ENCODE results near the gene DCANP1.

DCANP1 gene

DNA sequence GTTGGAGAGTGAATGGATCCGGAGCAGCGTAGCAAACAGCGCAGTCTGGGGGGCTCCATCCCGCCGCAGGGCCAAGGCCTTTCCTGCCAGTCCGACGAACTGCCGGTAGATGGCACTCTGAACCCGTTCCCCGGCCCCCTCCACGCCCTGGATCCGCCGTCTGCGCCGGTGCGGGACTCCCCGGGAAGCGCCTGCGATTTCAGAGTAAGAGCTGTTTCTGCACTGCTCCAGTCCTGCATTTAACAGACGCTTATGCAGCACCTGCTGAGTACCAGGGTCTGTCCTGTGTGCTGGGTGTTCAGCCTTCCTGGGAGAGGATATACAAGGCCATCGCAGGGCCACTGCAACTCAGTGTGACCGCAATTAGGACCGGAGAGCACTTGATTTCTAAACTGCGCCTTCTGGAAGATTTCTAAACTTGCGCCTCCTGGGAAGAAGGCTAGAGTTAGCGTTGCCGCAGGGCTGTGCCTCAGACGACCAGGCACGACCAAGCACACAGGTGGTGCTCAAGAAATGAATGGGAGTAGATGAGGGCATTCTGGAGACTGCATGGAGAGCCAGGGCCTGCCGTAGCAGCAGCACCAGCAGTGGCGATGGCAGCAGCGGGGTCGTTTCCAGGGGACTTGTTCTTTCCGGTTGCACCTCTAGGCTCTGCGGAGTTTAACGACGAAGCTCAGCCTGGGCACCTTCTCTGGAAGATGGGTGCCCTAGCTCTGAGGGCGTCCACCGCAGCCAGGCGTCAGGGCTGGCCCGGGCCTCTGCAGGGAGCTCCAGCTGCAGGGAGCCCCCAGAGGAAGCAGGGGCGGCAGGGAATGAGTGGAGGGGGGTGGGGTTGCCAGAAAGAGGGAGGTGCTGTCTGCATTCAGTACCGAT lies 19.3 kb upstream of the DCANP1 start:
- Histone ChIP-seq H3K4me3 (ENCODE audit: low read depth, low read length) (peak overlapping the region; percentile 36; the same call in 1 of the 2 replicates), H3K27ac (ENCODE audit: low read depth, low read length) (no peak overlapping the region), H3K36me3 (ENCODE audit: insufficient read depth, low read length) (no peaks in the 10 kb centered on the region), H3K27me3 (ENCODE audit: insufficient read depth, low read length) (peaks cover 11% of the 10 kb centered on the region), H3K4me1 (ENCODE audit: control insufficient read depth, insufficient read depth, low read length, unreplicated experiment) (no peaks in the 10 kb centered on the region), H3K79me2 (ENCODE audit: control insufficient read depth, insufficient read depth, low read length, unreplicated experiment) (no peaks in the 10 kb centered on the region), H2AFZ (ENCODE audit: low read length, unreplicated experiment) (peak overlapping the region; percentile 81)

DNA sequence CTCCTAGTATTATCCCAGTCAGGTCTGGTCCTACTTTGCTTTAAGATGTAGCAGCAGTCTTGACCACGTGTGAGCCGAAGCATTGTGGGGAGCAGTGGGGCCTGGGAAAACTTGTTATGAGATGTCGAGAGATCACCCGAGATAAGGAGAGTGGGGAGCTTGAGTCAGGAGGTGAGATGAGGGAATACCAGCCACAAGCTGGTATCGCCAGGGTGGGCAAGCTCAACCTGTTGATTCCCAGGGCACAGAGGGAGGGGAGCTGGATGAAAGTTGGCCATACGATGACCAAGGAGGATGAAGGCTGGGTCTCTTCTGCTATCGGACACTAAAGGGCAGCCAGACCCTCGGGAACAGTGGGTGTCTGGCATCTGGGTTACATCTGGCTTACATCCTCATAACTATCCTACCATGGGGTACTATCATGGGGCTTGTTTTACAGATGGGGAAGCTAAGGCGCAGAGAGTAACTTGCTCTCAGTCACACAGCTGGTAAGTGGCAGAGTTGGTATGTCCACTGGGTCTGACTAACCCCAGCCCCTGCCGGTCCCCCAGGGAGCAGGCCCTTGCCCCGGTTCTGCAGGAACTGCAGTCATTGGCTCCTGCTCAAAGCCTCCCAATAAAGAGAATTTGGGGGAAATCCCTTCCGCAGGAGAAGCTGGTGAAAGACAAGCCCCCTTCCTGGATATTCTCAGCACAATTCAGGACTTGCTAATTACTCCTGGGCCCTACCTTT lies 18.4 kb upstream of the DCANP1 start:
- no peak overlapping the region for H3K27ac ChIP-seq (ENCODE audit: low read depth, low read length)
- H3K4me1 ChIP-seq (ENCODE audit: control insufficient read depth, insufficient read depth, low read length, unreplicated experiment): no peaks in the 10 kb centered on the region
- H2AFZ ChIP-seq (ENCODE audit: low read length, unreplicated experiment): no peak overlapping the region
- no peaks in the 10 kb centered on the region for H3K36me3 ChIP-seq (ENCODE audit: insufficient read depth, low read length)
- peaks cover 9% of the 10 kb centered on the region for H3K27me3 ChIP-seq (ENCODE audit: insufficient read depth, low read length)
- no peaks in the 10 kb centered on the region for H3K79me2 ChIP-seq (ENCODE audit: control insufficient read depth, insufficient read depth, low read length, unreplicated experiment)
- H3K4me3 ChIP-seq (ENCODE audit: low read depth, low read length): no peak overlapping the region

- no peak overlapping the region for H3K4me3 ChIP-seq (ENCODE audit: low read depth, low read length)
- H3K27ac ChIP-seq (ENCODE audit: low read depth, low read length): no peak overlapping the region
- peaks cover 25% of the 10 kb centered on the region for H3K4me1 ChIP-seq (ENCODE audit: control insufficient read depth, insufficient read depth, low read length, unreplicated experiment)
- no peaks in the 10 kb centered on the region for H3K79me2 ChIP-seq (ENCODE audit: control insufficient read depth, insufficient read depth, low read length, unreplicated experiment)
- peaks cover 7% of the 10 kb centered on the region; the same call in 1 of the 2 replicates for H3K27me3 ChIP-seq (ENCODE audit: insufficient read depth, low read length)
- H3K36me3 ChIP-seq (ENCODE audit: insufficient read depth, low read length): no peaks in the 10 kb centered on the region
- no peak overlapping the region for H2AFZ ChIP-seq (ENCODE audit: low read length, unreplicated experiment)
Observed at GRCh38 chr5:135462304-135462703, 15.2 kb upstream of the DCANP1 start.

DNA sequence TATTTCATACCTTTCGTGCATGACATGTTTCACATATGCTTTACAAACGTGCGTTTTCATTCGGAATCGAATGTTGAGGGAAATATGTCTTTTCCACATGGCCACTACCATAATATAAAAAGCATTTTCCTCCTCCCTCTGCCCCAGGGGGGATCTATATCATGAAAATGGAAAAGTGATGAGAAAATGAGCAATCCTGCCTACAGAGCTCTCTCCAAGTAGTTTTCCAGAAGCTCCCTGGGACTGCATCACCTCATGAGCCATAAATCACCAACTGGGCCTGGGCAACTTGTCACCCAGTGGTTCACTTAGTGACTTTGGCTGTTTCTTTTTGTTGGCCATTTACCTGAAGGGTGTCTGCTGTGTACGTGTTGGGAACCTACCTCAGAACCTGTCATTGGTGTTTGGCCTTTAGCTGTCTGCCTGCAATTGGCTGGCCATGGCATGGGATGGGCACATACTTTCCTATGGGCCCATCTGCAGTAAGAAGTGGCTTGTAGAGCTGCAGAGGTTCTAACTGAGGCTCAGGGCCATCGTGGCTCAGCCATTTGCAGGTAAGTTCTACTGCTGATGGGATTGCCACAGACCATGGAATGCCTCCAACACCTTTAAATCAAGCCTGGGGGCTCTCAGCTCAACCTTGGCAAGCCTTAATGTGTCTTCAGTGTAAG lies 14.5 kb upstream of the DCANP1 start:
- H3K36me3 ChIP-seq (ENCODE audit: insufficient read depth, low read length): no peaks in the 10 kb centered on the region
- H3K4me3 ChIP-seq (ENCODE audit: low read depth, low read length): no peak overlapping the region
- H3K4me1 ChIP-seq (ENCODE audit: control insufficient read depth, insufficient read depth, low read length, unreplicated experiment): peaks cover 27% of the 10 kb centered on the region
- H3K27ac ChIP-seq (ENCODE audit: low read depth, low read length): no peak overlapping the region
- H2AFZ ChIP-seq (ENCODE audit: low read length, unreplicated experiment): no peak overlapping the region
- H3K79me2 ChIP-seq (ENCODE audit: control insufficient read depth, insufficient read depth, low read length, unreplicated experiment): no peaks in the 10 kb centered on the region
- H3K27me3 ChIP-seq (ENCODE audit: insufficient read depth, low read length): peaks cover 7% of the 10 kb centered on the region; the same call in 1 of the 2 replicates

DNA sequence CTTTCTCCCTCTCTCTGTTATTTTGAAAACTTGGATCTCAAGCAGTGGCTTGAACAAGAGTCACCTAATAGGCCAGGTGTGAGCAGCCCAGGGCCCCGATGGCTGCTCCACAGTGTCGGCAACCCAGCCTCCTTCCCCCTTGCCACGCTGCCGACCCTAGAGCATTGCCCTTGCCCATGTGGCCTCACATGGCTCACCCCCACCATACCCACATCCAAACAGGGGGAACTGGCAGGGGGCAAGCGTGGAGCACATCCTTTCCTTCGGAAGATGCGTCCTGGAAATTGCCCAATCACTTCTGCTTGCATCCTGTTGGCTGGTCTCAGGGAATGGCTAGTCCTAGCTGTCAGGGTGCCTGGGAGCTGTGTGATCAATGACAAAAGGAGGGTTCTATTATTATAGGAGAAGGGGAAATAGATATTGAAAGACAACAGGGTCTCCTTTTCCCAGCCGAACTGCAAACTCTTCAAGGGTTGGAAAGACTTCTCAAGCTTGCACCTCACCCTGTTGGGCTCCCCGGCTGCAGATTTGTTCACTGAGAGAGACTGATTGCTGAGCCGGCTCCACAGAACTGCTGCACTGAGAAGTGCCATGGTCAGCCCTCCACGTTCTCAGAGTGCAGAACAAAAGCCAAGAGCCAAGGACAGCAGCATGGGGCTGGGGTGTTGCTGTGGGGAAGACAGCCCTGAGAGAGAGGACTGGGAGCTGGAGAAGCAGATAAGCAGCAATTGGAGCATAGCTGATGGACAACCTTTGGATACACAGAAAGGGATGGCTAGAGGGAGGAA lies 13.3 kb upstream of the DCANP1 start:
- H3K27ac ChIP-seq (ENCODE audit: low read depth, low read length): no peak overlapping the region
- no peaks in the 10 kb centered on the region for H3K79me2 ChIP-seq (ENCODE audit: control insufficient read depth, insufficient read depth, low read length, unreplicated experiment)
- peaks cover 39% of the 10 kb centered on the region for H3K4me1 ChIP-seq (ENCODE audit: control insufficient read depth, insufficient read depth, low read length, unreplicated experiment)
- no peak overlapping the region for H2AFZ ChIP-seq (ENCODE audit: low read length, unreplicated experiment)
- peaks cover 5% of the 10 kb centered on the region; the same call in 1 of the 2 replicates for H3K27me3 ChIP-seq (ENCODE audit: insufficient read depth, low read length)
- H3K4me3 ChIP-seq (ENCODE audit: low read depth, low read length): no peak overlapping the region
- no peaks in the 10 kb centered on the region for H3K36me3 ChIP-seq (ENCODE audit: insufficient read depth, low read length)

DNA sequence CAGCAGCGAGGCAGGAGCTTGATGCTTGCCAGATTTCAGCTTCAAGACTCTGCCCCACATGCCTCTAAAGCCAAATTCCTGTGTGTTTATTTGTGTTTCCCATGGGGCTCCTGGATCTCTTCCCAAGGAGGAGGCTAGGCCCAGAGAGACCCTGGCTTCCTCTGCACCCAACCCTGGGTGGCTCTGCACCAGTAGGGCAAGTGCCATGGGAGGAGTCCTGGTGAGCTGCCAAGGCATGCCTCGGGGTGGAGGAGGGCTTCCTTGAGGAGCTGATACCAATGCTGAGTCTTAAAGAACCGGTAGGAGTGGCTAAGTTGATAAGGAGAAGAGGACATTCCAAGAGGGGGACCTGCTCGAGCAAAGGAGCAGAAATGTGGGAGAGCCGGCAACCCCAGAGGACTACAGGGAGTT lies 11.8 kb upstream of the DCANP1 start:
- Histone ChIP-seq H3K27ac (ENCODE audit: low read depth, low read length) (peak overlapping the region; percentile 31), H2AFZ (ENCODE audit: low read length, unreplicated experiment) (no peak overlapping the region), H3K4me3 (ENCODE audit: low read depth, low read length) (peak overlapping the region; percentile 30; the same call in 1 of the 2 replicates), H3K27me3 (ENCODE audit: insufficient read depth, low read length) (no peaks in the 10 kb centered on the region; the same call in 1 of the 2 replicates), H3K36me3 (ENCODE audit: insufficient read depth, low read length) (no peaks in the 10 kb centered on the region), H3K4me1 (ENCODE audit: control insufficient read depth, insufficient read depth, low read length, unreplicated experiment) (peaks cover 40% of the 10 kb centered on the region), H3K79me2 (ENCODE audit: control insufficient read depth, insufficient read depth, low read length, unreplicated experiment) (no peaks in the 10 kb centered on the region)

DNA sequence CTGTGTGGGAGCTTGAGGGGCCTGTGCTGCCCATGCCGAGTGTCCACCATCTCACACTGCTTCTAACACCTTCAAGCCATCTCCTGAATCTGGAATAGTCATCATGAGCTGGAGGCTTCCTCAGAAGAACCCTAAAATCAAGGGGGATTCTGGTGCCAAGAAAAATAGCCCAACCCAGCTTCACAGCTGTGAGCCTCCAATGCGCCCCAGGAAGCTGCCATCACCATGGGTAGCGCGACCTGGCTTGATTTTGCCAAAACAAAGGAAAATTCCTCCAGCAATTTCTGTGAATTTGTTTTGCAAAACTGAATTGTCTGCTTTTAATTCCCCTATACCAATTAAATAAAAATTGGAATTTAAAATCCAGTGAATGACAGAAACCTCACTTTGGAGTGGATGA lies 11.2 kb upstream of the DCANP1 start:
- Histone ChIP-seq H3K27me3 (ENCODE audit: insufficient read depth, low read length) (no peaks in the 10 kb centered on the region), H3K4me3 (ENCODE audit: low read depth, low read length) (peak overlapping the region; percentile 30; the same call in 1 of the 2 replicates), H2AFZ (ENCODE audit: low read length, unreplicated experiment) (no peak overlapping the region), H3K79me2 (ENCODE audit: control insufficient read depth, insufficient read depth, low read length, unreplicated experiment) (no peaks in the 10 kb centered on the region), H3K4me1 (ENCODE audit: control insufficient read depth, insufficient read depth, low read length, unreplicated experiment) (peaks cover 40% of the 10 kb centered on the region), H3K27ac (ENCODE audit: low read depth, low read length) (peak overlapping the region; percentile 31), H3K36me3 (ENCODE audit: insufficient read depth, low read length) (no peaks in the 10 kb centered on the region)

GRCh38 chr5:135457424-135458071 lies 10.4 kb upstream of the DCANP1 start:
- no peaks in the 10 kb centered on the region for H3K36me3 ChIP-seq (ENCODE audit: insufficient read depth, low read length)
- H3K27ac ChIP-seq (ENCODE audit: low read depth, low read length): no peak overlapping the region
- no peak overlapping the region for H3K4me3 ChIP-seq (ENCODE audit: low read depth, low read length)
- no peaks in the 10 kb centered on the region for H3K27me3 ChIP-seq (ENCODE audit: insufficient read depth, low read length)
- H2AFZ ChIP-seq (ENCODE audit: low read length, unreplicated experiment): no peak overlapping the region
- peaks cover 40% of the 10 kb centered on the region for H3K4me1 ChIP-seq (ENCODE audit: control insufficient read depth, insufficient read depth, low read length, unreplicated experiment)
- no peaks in the 10 kb centered on the region for H3K79me2 ChIP-seq (ENCODE audit: control insufficient read depth, insufficient read depth, low read length, unreplicated experiment)

- H3K4me3 ChIP-seq (ENCODE audit: low read depth, low read length): peak overlapping the region; percentile 45
- peak overlapping the region; percentile 62 for H3K27ac ChIP-seq (ENCODE audit: low read depth, low read length)
- H2AFZ ChIP-seq (ENCODE audit: low read length, unreplicated experiment): peak overlapping the region; percentile 7
- no peaks in the 10 kb centered on the region for H3K27me3 ChIP-seq (ENCODE audit: insufficient read depth, low read length)
- H3K36me3 ChIP-seq (ENCODE audit: insufficient read depth, low read length): no peaks in the 10 kb centered on the region
- H3K4me1 ChIP-seq (ENCODE audit: control insufficient read depth, insufficient read depth, low read length, unreplicated experiment): peaks cover 40% of the 10 kb centered on the region
- no peaks in the 10 kb centered on the region for H3K79me2 ChIP-seq (ENCODE audit: control insufficient read depth, insufficient read depth, low read length, unreplicated experiment)
Observed at GRCh38 chr5:135456238-135457099, 9.3 kb upstream of the DCANP1 start.

Measured in ACC112 (cell line).